ENCODE results near the gene TXNDC15. TPM values are rescaled to one million over a fixed set of nuclear protein-coding genes. Genes with fewer than 3 reads are reported as not detected.
"Not testable (repeated sequence)": the region's sequence is repeated elsewhere in the genome, so short reads cannot be mapped to it uniquely, and the experiment has no call there.

TXNDC15 gene
- total RNA-seq, 4 donors from 2014 or later: 26.3 to 81.9 (median 45.6) TPM

- DNase-seq: peak; percentile 14
- no peaks in the 10 kb centered on the region for H3K27me3 ChIP-seq
- peaks cover 11 to 35% (median 23%) of the 10 kb centered on the region in 4 donors for H3K4me1 ChIP-seq
- no peak for TF ChIP-seq EP300 (IDR thresholded peaks at IDR 0.05; ENCODE audit: low read depth)
- no peak for TF ChIP-seq POLR2A (IDR thresholded peaks at IDR 0.05)
- TF ChIP-seq, protein P1, sequence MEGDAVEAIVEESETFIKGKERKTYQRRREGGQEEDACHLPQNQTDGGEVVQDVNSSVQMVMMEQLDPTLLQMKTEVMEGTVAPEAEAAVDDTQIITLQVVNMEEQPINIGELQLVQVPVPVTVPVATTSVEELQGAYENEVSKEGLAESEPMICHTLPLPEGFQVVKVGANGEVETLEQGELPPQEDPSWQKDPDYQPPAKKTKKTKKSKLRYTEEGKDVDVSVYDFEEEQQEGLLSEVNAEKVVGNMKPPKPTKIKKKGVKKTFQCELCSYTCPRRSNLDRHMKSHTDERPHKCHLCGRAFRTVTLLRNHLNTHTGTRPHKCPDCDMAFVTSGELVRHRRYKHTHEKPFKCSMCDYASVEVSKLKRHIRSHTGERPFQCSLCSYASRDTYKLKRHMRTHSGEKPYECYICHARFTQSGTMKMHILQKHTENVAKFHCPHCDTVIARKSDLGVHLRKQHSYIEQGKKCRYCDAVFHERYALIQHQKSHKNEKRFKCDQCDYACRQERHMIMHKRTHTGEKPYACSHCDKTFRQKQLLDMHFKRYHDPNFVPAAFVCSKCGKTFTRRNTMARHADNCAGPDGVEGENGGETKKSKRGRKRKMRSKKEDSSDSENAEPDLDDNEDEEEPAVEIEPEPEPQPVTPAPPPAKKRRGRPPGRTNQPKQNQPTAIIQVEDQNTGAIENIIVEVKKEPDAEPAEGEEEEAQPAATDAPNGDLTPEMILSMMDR (IDR thresholded peaks at IDR 0.05): no peak
- TF ChIP-seq POLR2AphosphoS5 (IDR thresholded peaks at IDR 0.05): no peak
- 9% methylated on average over 12 of the region's 12 CpGs; no CpG with 5 or more reads in 1 of the 2 donors for WGBS, 2 donors (ENCODE audit: low coverage in 1 of 2)
- intact Hi-C loops (cut with DNase I; ENCODE audit: low total_unique reads) (loop anchor here (5.0 kb wide), 1 partner anchor 62 kb away; the partner anchor contains the start of gene PCBD2), in situ Hi-C loops (cut with MboI; ENCODE audit: low pct_ligation_motif_present in 1 of 4, low pct_unique_long_range_greater_than_20kb in 1 of 4, low sequenced_read_pairs in 3 of 4) (loop anchor here in 1 of 4 donors (10.0 kb wide), 1 partner anchor 59 kb away; the partner anchor contains the start of gene PCBD2)
- no peaks in the 10 kb centered on the region for H3K36me3 ChIP-seq
- H3K9me3 ChIP-seq: no peaks in the 10 kb centered on the region
- H3K4me3 ChIP-seq: peak overlapping the region in 3 of 4 donors; percentile 74 to 97 (median 88)
- H3K27ac ChIP-seq: peak overlapping the region; percentile 97 to 99 (median 98)
Measured at GRCh38 chr5:134845335-134845851, 28.8 kb upstream of the TXNDC15 start.

GRCh38 chr5:134845852-134846640, 28.1 kb upstream of the TXNDC15 start, which contains the start of gene C5orf24:
TSS of gene C5orf24 (plus strand) at chr5:134845968. CDS start at chr5:134854901, 8,933 bp downstream.
- DNase-seq: peak; percentile 96
- 0% methylated on average over 39 of the region's 84 CpGs; no CpG with 5 or more reads in 1 of the 2 donors for WGBS, 2 donors (ENCODE audit: low coverage in 1 of 2)
- peak; percentile 94 to 98 (median 96) for TF ChIP-seq POLR2AphosphoS5 (IDR thresholded peaks at IDR 0.05)
- TF ChIP-seq, protein P1 (IDR thresholded peaks at IDR 0.05): no peak
- peak; percentile 93 for TF ChIP-seq POLR2A (IDR thresholded peaks at IDR 0.05)
- Histone ChIP-seq H3K4me3 (peak within 1 kb of the TSS; percentile 74 to 97 (median 82)), H3K36me3 (no peaks in the 10 kb centered on the region), H3K27ac (peak within 1 kb of the TSS; percentile 97 to 99 (median 98)), H3K27me3 (no peaks in the 10 kb centered on the region), H3K9me3 (no peaks in the 10 kb centered on the region), H3K4me1 (peaks cover 11 to 40% (median 25%) of the 10 kb centered on the region in 4 donors)
- in situ Hi-C loops (cut with MboI; ENCODE audit: low pct_ligation_motif_present in 1 of 4, low pct_unique_long_range_greater_than_20kb in 1 of 4, low sequenced_read_pairs in 3 of 4) (loop anchor here in 1 of 4 donors (10.0 kb wide), 1 partner anchor 59 kb away; the partner anchor contains the start of gene PCBD2), intact Hi-C loops (cut with DNase I; ENCODE audit: low total_unique reads) (loop anchor here (5.0 kb wide), 1 partner anchor 61 kb away; the partner anchor contains the start of gene PCBD2)

DNA sequence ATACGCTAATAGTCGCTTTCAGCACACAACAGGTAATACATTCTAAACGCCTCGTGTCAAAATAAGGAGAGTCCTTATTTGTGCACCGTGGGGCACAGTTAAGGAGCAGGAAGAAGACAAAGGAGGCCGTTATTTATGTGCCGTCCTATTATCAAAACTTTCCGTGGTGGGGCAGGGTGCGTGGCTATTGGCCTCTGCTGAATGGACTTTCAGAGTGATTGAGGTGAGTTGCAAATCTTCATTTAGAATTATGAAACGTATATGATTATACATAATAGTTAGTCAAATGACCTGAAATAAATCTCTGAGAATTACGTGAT, 27.6 kb upstream of the TXNDC15 start:
- peak overlapping the region; percentile 97 to 99 (median 98) for H3K27ac ChIP-seq
- H3K27me3 ChIP-seq: no peaks in the 10 kb centered on the region
- 0 to 1% methylated on average over 2 to 11 of the region's 11 CpGs for WGBS, 2 donors (ENCODE audit: low coverage in 1 of 2)
- intact Hi-C loops (cut with DNase I; ENCODE audit: low total_unique reads): loop anchor here (5.0 kb wide), 1 partner anchor 61 kb away; the partner anchor contains the start of gene PCBD2
- H3K9me3 ChIP-seq: no peaks in the 10 kb centered on the region
- peak overlapping the region; percentile 74 to 97 (median 82) for H3K4me3 ChIP-seq
- TF ChIP-seq POLR2A (IDR thresholded peaks at IDR 0.05): no peak
- no peak for TF ChIP-seq EP300 (IDR thresholded peaks at IDR 0.05; ENCODE audit: low read depth)
- TF ChIP-seq POLR2AphosphoS5 (IDR thresholded peaks at IDR 0.05): no peak
- TF ChIP-seq, protein P1 (IDR thresholded peaks at IDR 0.05): no peak
- in situ Hi-C loops (cut with MboI; ENCODE audit: low pct_ligation_motif_present in 1 of 4, low pct_unique_long_range_greater_than_20kb in 1 of 4, low sequenced_read_pairs in 3 of 4): loop anchor here in 1 of 4 donors (10.0 kb wide), 1 partner anchor 58 kb away; the partner anchor contains the start of gene PCBD2
- peaks cover 0 to 2% (median 0%) of the 10 kb centered on the region in 4 donors for H3K36me3 ChIP-seq
- DNase-seq: peak; percentile 11
- peaks cover 11 to 46% (median 28%) of the 10 kb centered on the region in 4 donors for H3K4me1 ChIP-seq

GRCh38 chr5:134849434-134849933, 24.7 kb upstream of the TXNDC15 start:
- H3K4me1 ChIP-seq: peaks cover 11 to 56% (median 28%) of the 10 kb centered on the region in 4 donors
- not testable (repeated sequence) for H3K9me3 ChIP-seq, H3K27me3 ChIP-seq, DNase-seq, H3K36me3 ChIP-seq, H3K27ac ChIP-seq, H3K4me3 ChIP-seq
- WGBS, 2 donors (ENCODE audit: low coverage in 1 of 2): 86 to 89% methylated on average over 3 to 7 of the region's 7 CpGs
- intact Hi-C loops (cut with DNase I; ENCODE audit: low total_unique reads): loop anchor here (5.0 kb wide), 1 partner anchor 58 kb away; the partner anchor contains the start of gene PCBD2
- in situ Hi-C loops (cut with MboI; ENCODE audit: low pct_ligation_motif_present in 1 of 4, low pct_unique_long_range_greater_than_20kb in 1 of 4, low sequenced_read_pairs in 3 of 4): loop anchor here in 1 of 4 donors (10.0 kb wide), 1 partner anchor 55 kb away; the partner anchor contains the start of gene PCBD2
